GM19468 (cell line): ENCODE data around the gene ADAMTSL1.

ENCODE experiments used
- ATAC-seq: cut with Tn5 transposase; IDR thresholded peaks from one replicate; pipeline ENCODE4 v1.9.1; 2021; ENCODE audit warnings: mild to moderate bottlenecking, moderate library complexity, moderate number of reproducible peaks; ENCODE audit not compliant: unreplicated experiment; ENCODE audit errors: extremely low read depth

Gene ADAMTSL1

DNA sequence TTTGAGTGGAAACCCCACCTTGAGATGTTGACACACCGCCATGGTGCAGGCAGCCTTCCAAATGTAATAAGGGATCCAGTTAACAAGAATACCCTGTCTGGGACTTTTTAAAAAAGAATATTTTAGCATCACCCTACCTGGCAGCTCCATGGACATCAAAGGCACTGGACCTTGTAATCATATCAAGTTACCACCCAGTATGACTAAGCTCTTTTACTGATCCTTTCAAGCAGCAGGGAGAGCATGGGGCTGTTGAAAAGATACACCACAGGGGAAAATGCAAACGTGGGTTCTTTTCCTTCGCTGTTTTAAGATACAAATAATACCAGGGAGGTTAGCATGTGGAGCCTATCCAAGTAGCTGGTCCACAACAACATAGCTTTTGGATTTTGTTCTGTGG, 347.8 kb downstream of the ADAMTSL1 start:
- no peak for ATAC-seq

- no peak for ATAC-seq
Measured at GRCh38 chr9:18822850-18823249, 348.9 kb downstream of the ADAMTSL1 start.

- no peak for ATAC-seq
Measured at GRCh38 chr9:18824095-18824666, 350.2 kb downstream of the ADAMTSL1 start.

GRCh38 chr9:18825656-18826170, 351.8 kb downstream of the ADAMTSL1 start:
- ATAC-seq: no peak

DNA sequence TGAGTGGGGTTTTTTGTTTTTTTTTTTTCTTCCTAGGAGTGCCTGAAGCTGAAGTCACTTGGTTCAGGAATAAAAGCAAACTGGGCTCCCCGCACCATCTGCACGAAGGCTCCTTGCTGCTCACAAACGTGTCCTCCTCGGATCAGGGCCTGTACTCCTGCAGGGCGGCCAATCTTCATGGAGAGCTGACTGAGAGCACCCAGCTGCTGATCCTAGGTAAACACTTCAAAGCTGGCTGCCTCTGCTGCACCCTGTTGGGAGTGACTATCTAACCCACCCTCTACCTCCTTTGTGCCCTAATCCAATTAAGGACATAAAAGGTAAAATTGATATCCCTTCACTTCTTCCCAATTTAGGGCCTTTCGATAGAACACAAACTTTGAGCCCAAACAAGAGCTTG, 352.3 kb downstream of the ADAMTSL1 start:
- no peak for ATAC-seq

DNA sequence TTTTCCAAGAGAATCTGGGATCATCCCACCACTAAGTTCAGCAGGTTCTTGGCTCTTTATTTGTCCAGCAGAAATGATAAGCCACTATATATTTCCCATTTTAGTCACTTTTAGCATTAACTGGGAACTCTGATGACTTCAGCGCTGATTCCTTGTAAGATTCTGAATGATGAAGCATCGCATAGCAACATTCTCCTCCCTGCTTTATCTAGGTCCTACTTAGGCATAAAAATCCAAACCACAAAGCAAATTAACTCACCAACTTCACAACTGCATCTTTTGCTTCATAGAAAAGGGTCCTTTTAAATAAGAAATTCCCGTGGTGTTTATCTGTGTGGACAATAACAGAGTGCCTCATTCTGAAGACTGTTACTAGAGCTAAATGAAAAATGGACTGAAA, 355.1 kb downstream of the ADAMTSL1 start:
- no peak for ATAC-seq

- ATAC-seq: no peak
Measured at GRCh38 chr9:18829873-18830272, 355.9 kb downstream of the ADAMTSL1 start.

GRCh38 chr9:18834740-18835361, 360.9 kb downstream of the ADAMTSL1 start:
- peak; percentile 47 for ATAC-seq

DNA sequence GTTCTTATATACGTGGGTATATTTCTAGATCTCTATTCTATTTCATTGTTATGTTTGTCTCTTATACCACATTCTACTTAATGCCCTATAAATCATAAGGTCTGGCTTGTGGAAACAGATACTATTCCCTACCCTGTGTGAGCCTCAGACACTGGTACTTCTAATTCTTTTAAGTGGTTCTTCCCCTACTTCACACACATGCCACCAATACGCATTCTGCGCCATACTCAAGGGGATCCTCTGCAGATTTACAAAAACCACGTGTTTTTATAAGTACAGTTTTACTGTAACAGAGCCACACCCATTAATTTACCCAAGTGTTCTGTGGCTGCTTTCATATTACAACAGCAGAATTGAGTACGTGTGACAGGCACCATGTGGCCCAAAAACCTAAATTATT, 363.4 kb downstream of the ADAMTSL1 start:
- no peak for ATAC-seq

- ATAC-seq: no peak
Measured at GRCh38 chr9:18847576-18848275, 373.8 kb downstream of the ADAMTSL1 start.

- no peak for ATAC-seq
Measured at GRCh38 chr9:18848657-18849056, 374.7 kb downstream of the ADAMTSL1 start.

DNA sequence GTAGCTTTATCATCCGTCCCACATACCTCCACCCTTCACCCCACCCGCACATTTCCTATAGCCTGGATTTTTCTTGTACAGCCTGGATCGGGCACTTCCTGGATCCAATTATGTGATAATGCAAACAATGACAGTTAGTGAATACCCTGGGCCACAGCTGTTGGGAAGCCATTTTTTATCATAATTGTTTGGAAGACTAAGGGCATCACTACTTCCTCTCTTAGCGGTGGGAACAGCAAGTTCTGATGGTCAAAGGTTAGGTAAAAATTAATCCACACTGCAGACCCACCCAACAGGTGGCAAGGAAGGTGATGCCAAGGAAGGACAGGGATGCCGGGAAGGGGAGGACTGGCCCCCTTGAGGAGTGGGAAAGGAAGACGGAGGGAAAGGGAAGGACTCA, 375.3 kb downstream of the ADAMTSL1 start:
- no peak for ATAC-seq

DNA sequence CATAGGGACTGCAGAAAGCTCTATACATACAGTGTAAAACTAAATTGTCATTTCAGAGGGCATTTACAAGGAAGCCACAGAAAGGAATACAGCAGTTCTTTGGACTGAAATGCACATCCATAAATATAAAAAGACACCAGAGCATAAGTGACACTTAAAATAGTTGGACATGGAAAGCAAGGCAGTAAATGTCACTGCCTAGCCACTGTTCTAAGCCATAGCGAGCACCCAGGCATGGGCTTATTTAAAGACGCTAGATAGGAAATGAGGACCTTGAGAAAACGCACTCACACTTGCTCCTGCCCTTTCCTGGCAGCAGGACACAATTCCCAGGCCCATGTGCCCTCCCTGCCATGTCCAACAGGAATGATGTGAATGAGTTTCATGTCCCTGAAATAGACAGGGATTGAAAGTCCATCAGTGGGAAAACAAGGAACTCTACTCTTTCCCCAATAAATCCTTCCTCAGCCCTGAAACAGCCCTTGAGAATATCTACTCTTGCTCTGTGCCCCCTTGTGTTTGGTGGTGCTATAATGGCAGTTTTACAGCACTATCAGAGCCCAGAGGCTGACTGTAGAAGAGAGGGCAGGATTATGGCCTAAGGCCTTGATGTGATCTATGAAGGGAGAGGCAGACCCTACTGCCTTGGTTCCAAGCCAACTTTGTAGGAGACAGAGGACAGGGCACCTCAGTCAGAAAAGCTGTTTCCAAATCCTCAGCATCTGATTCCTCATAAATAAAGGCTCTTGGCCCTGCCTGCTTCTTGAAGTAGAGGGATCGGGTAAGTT, 376.1 kb downstream of the ADAMTSL1 start:
- no peak for ATAC-seq

GRCh38 chr9:18851069-18851795, 377.3 kb downstream of the ADAMTSL1 start:
- no peak for ATAC-seq

DNA sequence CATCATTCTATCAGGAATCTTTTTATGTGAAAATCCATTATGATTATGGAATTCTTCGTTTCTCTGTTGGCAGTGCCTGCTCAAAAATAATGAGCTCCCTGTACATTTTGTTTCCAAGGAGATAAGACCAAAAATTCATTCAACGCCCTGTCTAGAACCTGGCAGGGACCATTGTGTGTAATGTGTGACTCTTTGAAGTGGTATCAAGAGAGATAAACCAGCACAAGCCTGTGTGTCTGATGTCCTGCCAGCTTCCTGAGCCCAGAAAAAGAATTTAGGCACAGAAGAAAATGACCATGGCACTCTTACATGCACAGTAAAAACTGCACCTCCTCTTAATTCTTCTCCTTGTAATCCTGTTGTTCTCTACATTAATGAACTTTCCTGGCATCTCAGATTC, 381.7 kb downstream of the ADAMTSL1 start:
- ATAC-seq: no peak

DNA sequence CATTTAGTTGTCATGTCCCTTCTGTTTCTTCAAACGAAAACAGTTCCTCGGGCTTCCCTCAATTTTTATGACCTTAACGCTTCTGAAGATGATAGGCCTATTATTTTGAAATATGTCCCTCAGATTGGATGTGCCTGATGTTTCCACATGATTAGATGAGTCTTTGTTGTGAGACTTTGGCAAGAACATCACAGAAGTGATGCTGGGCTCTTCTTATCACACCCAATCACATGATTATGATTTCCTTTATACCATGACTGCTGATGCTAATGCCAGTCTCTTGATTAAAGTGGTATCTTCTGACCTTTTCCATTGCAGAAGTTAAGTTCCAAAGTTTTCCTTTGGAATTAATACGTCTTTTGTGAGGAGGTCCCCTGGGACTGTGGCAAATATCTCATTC, 383.4 kb downstream of the ADAMTSL1 start:
- no peak for ATAC-seq

GRCh38 chr9:18857769-18858168, 383.8 kb downstream of the ADAMTSL1 start:
- no peak for ATAC-seq

DNA sequence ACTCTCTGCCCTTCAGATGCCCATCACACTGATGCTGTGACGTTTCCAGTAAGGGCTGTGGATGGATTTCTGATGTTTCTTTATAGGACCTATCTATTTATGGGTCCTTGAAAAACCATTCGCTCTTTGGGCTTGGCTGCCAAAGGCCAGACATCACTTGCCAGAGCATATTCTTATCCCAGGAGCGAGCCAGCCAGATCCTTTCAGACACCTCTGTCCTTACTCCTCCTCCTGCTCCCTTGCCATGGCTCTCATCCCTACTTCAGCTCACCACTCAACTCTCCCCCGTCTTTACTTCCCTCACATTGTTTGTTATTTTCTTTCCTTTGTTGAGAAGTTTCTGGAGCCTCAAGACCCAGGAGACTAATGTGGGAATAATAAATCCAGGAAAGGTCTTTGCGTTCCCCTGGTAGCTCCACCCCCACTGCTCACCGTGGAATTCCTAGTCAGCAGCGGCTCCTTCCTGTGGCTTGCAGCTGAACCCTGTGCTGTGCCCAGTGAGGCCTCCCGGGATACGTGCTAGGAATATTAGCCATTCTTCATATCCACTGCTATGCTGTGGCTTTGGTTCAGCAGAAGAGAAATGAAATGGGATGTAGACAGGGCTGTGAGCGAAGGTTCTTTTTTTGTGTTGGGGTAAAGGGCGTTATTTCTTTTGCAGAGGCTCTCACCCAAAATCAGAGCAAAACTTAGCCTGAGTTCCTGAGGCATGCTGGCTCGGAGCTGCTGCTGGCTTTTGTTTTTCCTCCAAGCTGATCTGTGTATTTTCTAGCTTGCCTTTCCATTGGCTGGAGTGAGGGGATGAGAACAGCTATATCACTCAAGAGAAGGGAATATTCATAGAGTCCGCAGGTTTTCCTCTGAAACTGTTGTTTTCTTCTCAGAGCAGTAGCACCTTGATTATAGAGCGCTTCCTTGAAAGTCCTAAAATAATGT, 387.9 kb downstream of the ADAMTSL1 start:
- ATAC-seq: no peak

DNA sequence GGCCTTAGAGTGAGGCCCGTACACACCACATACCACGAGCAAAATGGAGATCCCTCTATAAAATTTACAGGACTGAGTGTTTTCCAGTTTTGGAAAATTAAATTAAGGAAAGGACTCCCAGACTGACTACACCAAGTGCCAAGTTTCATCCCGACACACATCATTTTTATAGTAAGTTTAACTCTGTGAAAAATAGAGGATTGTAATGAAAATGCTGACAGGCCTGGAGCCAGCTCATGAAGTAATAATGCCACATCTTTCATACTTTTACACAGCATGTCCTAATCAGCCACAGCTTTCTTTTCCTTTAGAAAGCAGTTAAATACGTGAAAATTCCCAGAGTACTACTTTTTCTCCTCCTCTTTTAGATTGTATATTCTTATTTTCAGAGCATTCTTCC, 389.8 kb downstream of the ADAMTSL1 start:
- ATAC-seq: no peak
